GM12874 (cell line): ENCODE results near the gene SETMAR.

ENCODE experiments used
- TF ChIP-seq, protein P1 (sequence below): IDR thresholded peaks from 2 replicates; pipeline ENCODE4 v1.5.1; 2011; ENCODE audit warnings: low read depth, mild to moderate bottlenecking, control low read depth, low read length, moderate library complexity; ENCODE audit not compliant: insufficient read depth

Gene SETMAR

DNA sequence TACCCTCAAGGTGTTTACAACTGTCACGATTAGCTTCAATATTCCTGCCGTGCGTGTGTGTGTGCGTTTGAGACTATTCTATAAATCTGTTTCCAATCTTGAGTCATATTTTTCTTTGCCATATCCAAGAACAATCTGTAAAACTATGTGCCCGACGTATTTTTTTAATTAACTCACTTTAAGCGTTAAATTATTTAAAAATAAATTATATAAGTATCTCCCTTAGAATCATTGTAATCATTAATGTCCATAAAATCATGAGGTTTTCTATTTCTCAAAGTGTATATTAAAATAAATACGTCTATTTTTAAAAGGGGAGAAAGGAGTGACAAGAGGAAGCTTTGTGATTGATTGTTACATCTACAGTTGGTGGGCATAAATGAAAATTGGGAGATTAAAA, 2.9 kb downstream of the SETMAR start:
- TF ChIP-seq, protein P1, sequence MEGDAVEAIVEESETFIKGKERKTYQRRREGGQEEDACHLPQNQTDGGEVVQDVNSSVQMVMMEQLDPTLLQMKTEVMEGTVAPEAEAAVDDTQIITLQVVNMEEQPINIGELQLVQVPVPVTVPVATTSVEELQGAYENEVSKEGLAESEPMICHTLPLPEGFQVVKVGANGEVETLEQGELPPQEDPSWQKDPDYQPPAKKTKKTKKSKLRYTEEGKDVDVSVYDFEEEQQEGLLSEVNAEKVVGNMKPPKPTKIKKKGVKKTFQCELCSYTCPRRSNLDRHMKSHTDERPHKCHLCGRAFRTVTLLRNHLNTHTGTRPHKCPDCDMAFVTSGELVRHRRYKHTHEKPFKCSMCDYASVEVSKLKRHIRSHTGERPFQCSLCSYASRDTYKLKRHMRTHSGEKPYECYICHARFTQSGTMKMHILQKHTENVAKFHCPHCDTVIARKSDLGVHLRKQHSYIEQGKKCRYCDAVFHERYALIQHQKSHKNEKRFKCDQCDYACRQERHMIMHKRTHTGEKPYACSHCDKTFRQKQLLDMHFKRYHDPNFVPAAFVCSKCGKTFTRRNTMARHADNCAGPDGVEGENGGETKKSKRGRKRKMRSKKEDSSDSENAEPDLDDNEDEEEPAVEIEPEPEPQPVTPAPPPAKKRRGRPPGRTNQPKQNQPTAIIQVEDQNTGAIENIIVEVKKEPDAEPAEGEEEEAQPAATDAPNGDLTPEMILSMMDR = no peak

DNA sequence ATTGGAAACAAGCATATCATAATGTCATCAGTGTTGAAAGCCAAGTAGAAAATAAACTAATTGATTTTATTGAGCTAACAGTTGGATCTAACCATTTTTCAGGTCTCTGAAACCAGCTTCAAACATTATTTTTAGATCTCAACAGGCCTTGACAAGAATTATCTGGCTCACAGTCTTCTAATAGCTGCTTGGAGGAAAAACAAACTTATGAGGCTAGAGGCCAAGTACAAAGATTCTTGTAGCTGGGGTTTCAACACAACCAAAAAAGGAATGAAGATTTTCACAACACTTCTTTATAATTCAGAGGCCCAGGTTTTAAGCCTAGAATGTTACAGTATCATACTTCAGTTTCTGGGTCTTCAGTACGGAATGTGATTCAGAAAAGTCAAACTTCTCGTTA, 3.7 kb downstream of the SETMAR start:
- TF ChIP-seq, protein P1 = no peak

DNA sequence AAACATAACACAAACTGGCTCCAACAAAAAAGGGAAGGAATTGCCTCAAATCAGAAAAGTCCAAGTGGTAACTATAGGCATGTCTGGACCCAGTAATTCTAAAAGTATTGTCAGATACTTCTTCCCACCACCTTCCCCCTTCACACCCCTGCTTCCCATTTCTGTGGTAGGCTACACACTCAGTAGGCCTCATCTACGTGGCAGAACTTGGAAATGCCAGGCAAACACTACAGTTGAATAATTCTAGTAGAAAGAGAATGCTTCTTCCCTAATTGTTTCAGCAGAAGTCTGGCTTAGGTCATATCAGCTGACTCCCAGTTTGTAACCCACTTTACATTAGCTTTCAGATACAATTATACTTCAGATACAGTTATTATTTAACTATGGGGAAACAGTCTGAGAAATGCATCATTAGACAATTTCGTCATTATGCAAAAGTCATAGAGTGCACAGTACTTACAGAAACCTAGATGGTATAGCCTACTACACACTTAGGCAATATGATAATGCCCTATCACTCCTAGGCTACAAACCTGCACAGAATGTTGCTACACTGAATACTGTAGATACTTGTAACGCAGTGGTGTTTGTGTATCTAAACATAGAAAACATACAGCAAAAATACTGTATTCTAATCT, 6.4 kb downstream of the SETMAR start:
- TF ChIP-seq, protein P1 = no peak

DNA sequence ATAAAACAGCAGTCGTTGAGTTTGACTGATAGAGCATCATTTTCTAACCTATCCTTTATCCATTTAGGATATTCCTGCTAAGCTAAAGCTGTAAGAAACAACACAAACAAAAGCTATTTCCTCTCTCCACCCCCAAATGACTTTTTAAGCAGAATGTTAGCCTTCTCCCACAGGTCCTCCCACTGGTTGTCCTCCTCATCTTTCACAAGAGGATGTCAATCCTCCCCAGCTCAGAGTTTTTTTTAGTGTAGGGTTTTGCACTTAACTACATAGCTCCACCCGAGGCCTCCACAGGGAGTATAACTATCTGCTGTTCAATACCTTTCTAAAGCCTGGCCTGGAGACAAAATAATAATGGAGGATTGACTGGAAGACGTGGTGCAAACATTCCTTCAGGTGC, 7.8 kb downstream of the SETMAR start:
- TF ChIP-seq, protein P1 = no peak

DNA sequence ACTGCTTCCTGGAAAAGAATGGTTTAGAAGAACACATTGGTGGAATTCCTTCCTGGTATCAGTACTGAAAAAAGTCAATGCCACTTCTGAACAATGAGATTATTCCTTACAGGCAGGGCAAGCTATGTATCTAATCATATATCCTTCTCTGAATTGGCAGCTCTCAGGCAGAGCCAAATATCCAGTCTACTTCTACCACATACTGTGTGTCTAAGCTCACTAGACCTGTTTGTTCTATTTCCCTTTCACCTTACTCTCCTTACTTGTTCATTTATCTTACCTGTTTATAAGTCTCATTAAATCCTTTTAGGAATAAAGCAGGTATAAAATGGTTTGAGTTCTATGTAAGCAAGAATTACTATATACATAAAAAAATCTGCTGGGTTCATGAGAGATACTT, 8.3 kb downstream of the SETMAR start:
- TF ChIP-seq, protein P1 = no peak

DNA sequence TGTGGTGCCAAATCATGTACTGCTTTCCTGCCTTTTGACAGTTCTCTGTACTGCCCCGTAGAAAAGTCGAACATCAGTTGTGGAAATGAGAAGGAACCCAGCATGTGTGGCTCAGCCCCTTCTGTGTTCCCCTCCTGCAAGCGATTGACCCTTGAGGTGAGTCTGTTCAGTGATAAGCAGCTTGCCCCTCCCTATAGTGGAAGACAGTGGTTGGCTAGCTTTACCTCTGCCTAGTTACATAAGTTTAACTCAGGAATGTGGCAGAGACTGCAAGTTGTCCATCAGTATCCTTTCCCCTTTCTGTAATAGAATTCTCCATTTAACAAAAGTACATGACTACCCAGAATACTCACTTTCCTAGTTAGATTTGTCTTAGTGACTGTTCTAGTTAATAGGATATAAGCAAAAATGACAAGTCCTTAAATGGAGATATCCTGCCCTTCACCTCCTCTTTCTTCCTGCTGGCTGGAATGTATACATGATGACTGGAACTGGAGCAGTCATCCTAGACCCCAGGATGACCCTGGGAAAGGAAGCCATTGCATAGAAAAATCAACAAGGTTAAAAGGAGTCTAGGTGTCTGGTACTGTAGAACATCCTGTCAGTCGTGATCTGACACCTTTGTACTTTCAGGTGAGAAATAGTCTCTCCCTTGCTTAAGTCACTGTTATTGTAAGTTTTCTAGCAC, 10.6 kb downstream of the SETMAR start:
- TF ChIP-seq, protein P1 = no peak

DNA sequence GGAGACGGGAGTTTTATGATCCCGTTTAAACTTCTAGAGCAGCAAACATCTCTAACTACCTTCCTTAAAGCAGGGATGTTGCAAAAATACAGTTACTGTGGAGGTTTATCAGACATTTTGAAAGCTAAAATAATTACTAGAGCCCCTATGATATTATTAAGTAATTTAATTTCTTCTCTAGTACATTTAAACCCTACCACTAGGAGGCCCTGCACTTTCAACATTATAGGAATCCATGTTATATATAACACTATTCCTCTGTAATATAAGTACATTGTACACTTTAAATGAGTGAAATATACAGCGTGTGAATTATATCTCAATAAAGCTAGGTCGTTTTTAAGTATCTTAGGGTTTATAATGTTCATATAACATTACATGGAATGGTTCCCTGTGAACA, 11.5 kb downstream of the SETMAR start:
- TF ChIP-seq, protein P1 = no peak
